Raji (cell line): ENCODE measurements around the gene G0S2.

ENCODE experiments used
- POLR2A ChIP-seq: IDR thresholded peaks from 2 replicates; pipeline ENCODE4 v1.6.1; 2011; ENCODE audit warnings: low read depth, low read length, control low read depth; ENCODE audit not compliant: insufficient read depth

Gene G0S2

GRCh38 chr1:209657140-209657879 lies 17.9 kb upstream of the G0S2 start:
- no peak for TF ChIP-seq POLR2A

- TF ChIP-seq POLR2A = no peak
Measured at GRCh38 chr1:209657918-209658317, 17.3 kb upstream of the G0S2 start.

GRCh38 chr1:209659909-209660308 lies 15.3 kb upstream of the G0S2 start:
- TF ChIP-seq POLR2A = no peak

GRCh38 chr1:209661071-209661470 lies 14.1 kb upstream of the G0S2 start:
- no peak for TF ChIP-seq POLR2A

- TF ChIP-seq POLR2A = no peak
Measured at GRCh38 chr1:209662879-209663327, 12.3 kb upstream of the G0S2 start.

GRCh38 chr1:209667103-209667502 lies 8.1 kb upstream of the G0S2 start:
- no peak for TF ChIP-seq POLR2A

GRCh38 chr1:209667708-209668107 lies 7.5 kb upstream of the G0S2 start:
- no peak for TF ChIP-seq POLR2A

GRCh38 chr1:209670441-209671082 lies 4.7 kb upstream of the G0S2 start:
- no peak for TF ChIP-seq POLR2A

GRCh38 chr1:209672705-209673630 lies 2.2 kb upstream of the G0S2 start:
- TF ChIP-seq POLR2A = no peak

GRCh38 chr1:209673631-209674417 lies 1.4 kb upstream of the G0S2 start:
- TF ChIP-seq POLR2A = no peak

- TF ChIP-seq POLR2A = no peak
Measured at GRCh38 chr1:209675565-209676154, 448 bp downstream of the G0S2 start.

GRCh38 chr1:209678981-209679539 lies 3.8 kb downstream of the G0S2 start:
- TF ChIP-seq POLR2A = no peak

- TF ChIP-seq POLR2A = no peak
Measured at GRCh38 chr1:209685821-209686220, 10.6 kb downstream of the G0S2 start.

GRCh38 chr1:209686322-209686721 lies 11.1 kb downstream of the G0S2 start:
- TF ChIP-seq POLR2A = no peak
